Mucosa of rectum (tissue), 2 donors: ENCODE data around the gene CFI.

ENCODE experiments used
- H3K27ac ChIP-seq, 2 donors: one replicate each; pipeline ENCODE4 v1.7.0; 2013; ENCODE audit warnings: inconsistent platforms in 2 of 2, low read depth in 2 of 2, low read length in 2 of 2
- H3K27me3 ChIP-seq, 2 donors: one replicate each; pipeline ENCODE4 v1.7.0; 2013; ENCODE audit warnings: low read length in 2 of 2; ENCODE audit not compliant: control insufficient read depth in 2 of 2, insufficient read depth in 2 of 2
- H3K36me3 ChIP-seq, 2 donors: one replicate each; pipeline ENCODE4 v1.7.0; 2013; ENCODE audit warnings: low read length in 2 of 2; ENCODE audit not compliant: control insufficient read depth in 2 of 2, insufficient read depth in 2 of 2
- H3K4me1 ChIP-seq, 2 donors: one replicate each; pipeline ENCODE4 v1.7.0; 2013; ENCODE audit warnings: low read length in 2 of 2, mild to moderate bottlenecking in 1 of 2; ENCODE audit not compliant: control insufficient read depth in 2 of 2, insufficient read depth in 2 of 2
- H3K4me3 ChIP-seq, 2 donors: one replicate each; pipeline ENCODE4 v1.7.0; 2013; ENCODE audit warnings: low read length in 2 of 2
- H3K9ac ChIP-seq, 2 donors: one replicate each; pipeline ENCODE4 v1.7.0; 2013; ENCODE audit warnings: low read length in 2 of 2, low read depth in 1 of 2, mild to moderate bottlenecking in 1 of 2
- H3K9me3 ChIP-seq, 2 donors: one replicate each; pipeline ENCODE4 v1.7.0; 2013; ENCODE audit warnings: low read length in 2 of 2; ENCODE audit not compliant: control insufficient read depth in 2 of 2
- donor health status: healthy.
- donor health status: Normal muscosa, but diverticular disease.

Gene CFI

GRCh38 chr4:109754093-109754857 lies 47.5 kb downstream of the CFI start:
- no peaks in the 10 kb centered on the region for H3K27me3 ChIP-seq
- H3K4me3 ChIP-seq, result no peak overlapping the region
- H3K36me3 ChIP-seq, result no peaks in the 10 kb centered on the region
- no peak overlapping the region for H3K9ac ChIP-seq
- H3K4me1 ChIP-seq, result no peaks in the 10 kb centered on the region
- H3K9me3 ChIP-seq, result no peaks in the 10 kb centered on the region
- H3K27ac ChIP-seq, result no peak overlapping the region

GRCh38 chr4:109752525-109752924 lies 49.3 kb downstream of the CFI start:
- H3K36me3 ChIP-seq, result no peaks in the 10 kb centered on the region
- no peaks in the 10 kb centered on the region for H3K27me3 ChIP-seq
- no peak overlapping the region for H3K27ac ChIP-seq
- H3K4me3 ChIP-seq, result no peak overlapping the region
- no peak overlapping the region for H3K9ac ChIP-seq
- no peaks in the 10 kb centered on the region for H3K9me3 ChIP-seq
- no peaks in the 10 kb centered on the region for H3K4me1 ChIP-seq

GRCh38 chr4:109751852-109752251 lies 49.9 kb downstream of the CFI start:
- Histone ChIP-seq H3K27ac (no peak overlapping the region), H3K9me3 (no peaks in the 10 kb centered on the region), H3K4me3 (no peak overlapping the region), H3K36me3 (no peaks in the 10 kb centered on the region), H3K27me3 (no peaks in the 10 kb centered on the region), H3K9ac (no peak overlapping the region), H3K4me1 (no peaks in the 10 kb centered on the region)

GRCh38 chr4:109750652-109751244 lies 51.1 kb downstream of the CFI start:
- Histone ChIP-seq H3K36me3 (no peaks in the 10 kb centered on the region), H3K27me3 (no peaks in the 10 kb centered on the region), H3K4me3 (no peak overlapping the region)

GRCh38 chr4:109749388-109750082 lies 52.3 kb downstream of the CFI start:
- H3K4me1 ChIP-seq, result no peaks in the 10 kb centered on the region
- no peak overlapping the region for H3K9ac ChIP-seq
- no peak overlapping the region for H3K4me3 ChIP-seq
- H3K9me3 ChIP-seq, result no peaks in the 10 kb centered on the region
- no peaks in the 10 kb centered on the region for H3K36me3 ChIP-seq
- H3K27ac ChIP-seq, result no peak overlapping the region
- H3K27me3 ChIP-seq, result no peaks in the 10 kb centered on the region

More at GRCh38 chr4:109750652-109751244, 51.1 kb downstream of the CFI start:
- no peak overlapping the region for H3K27ac ChIP-seq
- H3K9ac ChIP-seq, result no peak overlapping the region
- H3K9me3 ChIP-seq, result no peaks in the 10 kb centered on the region
- H3K4me1 ChIP-seq, result no peaks in the 10 kb centered on the region

GRCh38 chr4:109748114-109748513 lies 53.7 kb downstream of the CFI start:
- Histone ChIP-seq H3K9ac (no peak overlapping the region), H3K9me3 (no peaks in the 10 kb centered on the region), H3K27ac (no peak overlapping the region), H3K4me3 (no peak overlapping the region), H3K4me1 (no peaks in the 10 kb centered on the region), H3K36me3 (no peaks in the 10 kb centered on the region), H3K27me3 (no peaks in the 10 kb centered on the region)

- Histone ChIP-seq H3K27ac (no peak overlapping the region), H3K36me3 (no peaks in the 10 kb centered on the region), H3K9me3 (no peaks in the 10 kb centered on the region), H3K4me3 (no peak overlapping the region), H3K27me3 (no peaks in the 10 kb centered on the region), H3K4me1 (no peaks in the 10 kb centered on the region), H3K9ac (no peak overlapping the region)
Measured at GRCh38 chr4:109746728-109747127, 55.1 kb downstream of the CFI start.

GRCh38 chr4:109745830-109746229 lies 56.0 kb downstream of the CFI start:
- Histone ChIP-seq H3K4me3 (no peak overlapping the region), H3K9me3 (no peaks in the 10 kb centered on the region), H3K27ac (no peak overlapping the region), H3K27me3 (no peaks in the 10 kb centered on the region), H3K9ac (no peak overlapping the region), H3K36me3 (no peaks in the 10 kb centered on the region), H3K4me1 (no peaks in the 10 kb centered on the region)

- Histone ChIP-seq H3K36me3 (no peaks in the 10 kb centered on the region), H3K9ac (no peak overlapping the region), H3K9me3 (no peaks in the 10 kb centered on the region), H3K4me1 (no peaks in the 10 kb centered on the region), H3K4me3 (no peak overlapping the region), H3K27me3 (no peaks in the 10 kb centered on the region), H3K27ac (no peak overlapping the region)
Measured at GRCh38 chr4:109739547-109739946, 62.3 kb downstream of the CFI start.

GRCh38 chr4:109738104-109738872 lies 63.5 kb downstream of the CFI start:
- Histone ChIP-seq H3K4me1 (no peaks in the 10 kb centered on the region), H3K9ac (no peak overlapping the region), H3K27me3 (no peaks in the 10 kb centered on the region), H3K9me3 (no peaks in the 10 kb centered on the region), H3K27ac (no peak overlapping the region), H3K36me3 (no peaks in the 10 kb centered on the region), H3K4me3 (no peak overlapping the region)
